DMS53 treated with DMSO at 0.1 percent for 48 hours (cell line): ENCODE measurements around the gene PHYH.
"Not testable (repeated sequence)": the region's sequence is repeated elsewhere in the genome, so short reads cannot be mapped to it uniquely, and the experiment has no call there.

ENCODE experiments used
- DNase-seq: peaks from one replicate; lab custom pipeline; 2025; ENCODE audit not compliant: unreplicated experiment; lab: John Stamatoyannopoulos, UW

The PHYH gene

GRCh38 chr10:13299437-13300287 is at the start of gene PHYH:
TSS of gene PHYH (minus strand) at chr10:13300064. CDS start at chr10:13300042, 22 bp downstream.
- peak; percentile 80 for DNase-seq

- peak; percentile 61 for DNase-seq
Measured at GRCh38 chr10:13348216-13349017, 48.6 kb upstream of the PHYH start, which contains the start of gene SEPHS1. TSS of gene SEPHS1 (minus strand) at chr10:13348293. CDS start at chr10:13344950, 3,343 bp downstream.

GRCh38 chr10:13347500-13348156 is 47.8 kb upstream of the PHYH start:
- peak; percentile 51 for DNase-seq

GRCh38 chr10:13347043-13347499 is 47.2 kb upstream of the PHYH start:
- DNase-seq = no peak

- DNase-seq = no peak
Measured at GRCh38 chr10:13346283-13347042, 46.6 kb upstream of the PHYH start.

GRCh38 chr10:13340626-13341376 is 40.9 kb upstream of the PHYH start:
- DNase-seq = no peak

- no peak for DNase-seq
Measured at GRCh38 chr10:13340068-13340467, 40.2 kb upstream of the PHYH start.

- no peak for DNase-seq
Measured at GRCh38 chr10:13338390-13339110, 38.7 kb upstream of the PHYH start.

- no peak for DNase-seq
Measured at GRCh38 chr10:13337827-13338196, 37.9 kb upstream of the PHYH start.

- no peak for DNase-seq
Measured at GRCh38 chr10:13337128-13337826, 37.4 kb upstream of the PHYH start.

- DNase-seq = no peak
Measured at GRCh38 chr10:13335881-13336280, 36.0 kb upstream of the PHYH start.

GRCh38 chr10:13334556-13334955 is 34.7 kb upstream of the PHYH start:
- no peak for DNase-seq

GRCh38 chr10:13331646-13332045 is 31.8 kb upstream of the PHYH start:
- DNase-seq = no peak

GRCh38 chr10:13330980-13331379 is 31.1 kb upstream of the PHYH start:
- DNase-seq = not testable (repeated sequence)

GRCh38 chr10:13329565-13329964 is 29.7 kb upstream of the PHYH start:
- DNase-seq = no peak

GRCh38 chr10:13328613-13329012 is 28.7 kb upstream of the PHYH start:
- no peak for DNase-seq

GRCh38 chr10:13328126-13328525 is 28.3 kb upstream of the PHYH start:
- no peak for DNase-seq

GRCh38 chr10:13327534-13327933 is 27.7 kb upstream of the PHYH start:
- no peak for DNase-seq
